SK-N-SH (cell line): ENCODE data around the gene CCSER1. TPM values are rescaled to one million over a fixed set of nuclear protein-coding genes. Genes with fewer than 3 reads are reported as not detected.

ENCODE experiments used
- CTCF ChIA-PET: fragments of 300-600, 350-600 bp; formaldehyde crosslinking; extraction: SDS; loops from one replicate; lab custom pipeline; 2021; lab: Yijun Ruan, JAX
- POLR2A ChIA-PET: fragments of 350-600 bp; sonication (Branson Sonifier 250); formaldehyde crosslinking; extraction: SDS; loops from one replicate; lab custom pipeline; 2020; ENCODE audit warnings: antibody characterized with exemption, inconsistent platforms; lab: Yijun Ruan, JAX
- DNase-seq: peaks from one replicate; pipeline ENCODE4 v3.0.0; 2012
- H2AFZ ChIP-seq: fragments of 200-600 bp; sonication (generic); 2 replicates; pipeline ENCODE4 v1.8.1; 2016; ENCODE audit warnings: antibody characterized with exemption, mild to moderate bottlenecking, low read depth
- H3F3A ChIP-seq: fragments of 200-600 bp; sonication (generic); replicated peaks from 2 replicates; pipeline ENCODE3; 2016; ENCODE audit warnings: antibody characterized with exemption, mild to moderate bottlenecking; ENCODE audit not compliant: insufficient read depth
- H3K27ac ChIP-seq, 2 experiments: fragments of 200-500 bp in 1 of 2; fragments of 200-600 bp in 1 of 2; sonication (Bioruptor generic) in 1 of 2; sonication (generic), shearing (Covaris generic) in 1 of 2; 2 replicates each; pipeline versions ENCODE4 v1.5.1 to v1.6.1; 2014 to 2016; ENCODE audit warnings: low read depth in 2 of 2, inconsistent platforms in 1 of 2, low read length in 1 of 2, mild to moderate bottlenecking in 1 of 2, mixed read lengths in 1 of 2
- H3K27me3 ChIP-seq: fragments of 200-600 bp; sonication (generic), shearing (Covaris generic); 2 replicates; pipeline ENCODE4 v1.6.1; 2016; ENCODE audit warnings: mixed run types; ENCODE audit not compliant: insufficient read depth
- H3K36me3 ChIP-seq, 2 experiments: fragments of 200-500 bp in 1 of 2; fragments of 200-600 bp in 1 of 2; sonication (Bioruptor generic) in 1 of 2; sonication (generic) in 1 of 2; replicated peaks in 1 of 2; 2 replicates each; pipeline versions ENCODE3 to v1.5.1; 2014 to 2016; ENCODE audit warnings: low read length in 1 of 2, mild to moderate bottlenecking in 1 of 2; ENCODE audit not compliant: insufficient read depth in 2 of 2, control insufficient read depth in 1 of 2
- H3K4me1 ChIP-seq, 2 experiments: fragments of 200-500 bp in 1 of 2; fragments of 200-600 bp in 1 of 2; sonication (Bioruptor generic) in 1 of 2; sonication (generic), shearing (Covaris generic) in 1 of 2; 2 replicates each; pipeline versions ENCODE4 v1.5.1 to v1.6.1; 2014 to 2016; ENCODE audit warnings: low read depth in 1 of 2, low read length in 1 of 2, mixed run types in 1 of 2; ENCODE audit not compliant: insufficient read depth in 2 of 2, control insufficient read depth in 1 of 2
- H3K4me2 ChIP-seq: fragments of 200-600 bp; sonication (generic), shearing (Covaris generic); 2 replicates; pipeline ENCODE4 v1.6.1; 2017; ENCODE audit warnings: mixed run types
- H3K4me3 ChIP-seq, 2 experiments: fragments of 200-500 bp in 1 of 2; fragments of 200-600 bp in 1 of 2; sonication (Bioruptor generic) in 1 of 2; sonication (generic), shearing (Covaris generic) in 1 of 2; 2 replicates each; pipeline versions ENCODE4 v1.5.1 to v1.8.1; 2014 to 2016; ENCODE audit warnings: low read depth in 2 of 2, inconsistent platforms in 1 of 2, low read length in 1 of 2, mild to moderate bottlenecking in 1 of 2, mixed read lengths in 1 of 2, moderate library complexity in 1 of 2
- H3K79me2 ChIP-seq: fragments of 200-600 bp; sonication (generic); 2 replicates; pipeline ENCODE4 v1.8.1; 2017; ENCODE audit warnings: mild to moderate bottlenecking; ENCODE audit not compliant: insufficient read depth
- H3K9ac ChIP-seq: fragments of 200-600 bp; sonication (generic); 2 replicates; pipeline ENCODE4 v1.6.1; 2017; ENCODE audit warnings: mixed run types
- H3K9me2 ChIP-seq: fragments of 200-600 bp; sonication (generic); 2 replicates; pipeline ENCODE4 v1.6.1; 2017; ENCODE audit warnings: mixed run types
- H3K9me3 ChIP-seq: fragments of 200-600 bp; sonication (generic); 2 replicates; pipeline ENCODE4 v1.6.1; 2017; ENCODE audit warnings: mixed run types, mild to moderate bottlenecking, moderate library complexity
- H4K20me1 ChIP-seq: fragments of 200-600 bp; sonication (generic); 2 replicates; pipeline ENCODE4 v1.6.1; 2017; ENCODE audit warnings: mild to moderate bottlenecking, mixed run types; ENCODE audit not compliant: insufficient read depth
- ELF1 ChIP-seq: IDR thresholded peaks from 2 replicates; pipeline ENCODE4 v1.4.0; 2012
- EP300 ChIP-seq, 2 experiments: IDR thresholded peaks; 2 replicates each; pipeline versions ENCODE4 v1.4.0 to v1.6.1; 2012; ENCODE audit warnings: borderline replicate concordance in 1 of 2, low read depth in 1 of 2, low read length in 1 of 2
- FOSL2 ChIP-seq: IDR thresholded peaks from 2 replicates; pipeline ENCODE4 v1.4.0; 2012; ENCODE audit warnings: low read depth, mild to moderate bottlenecking, moderate library complexity, borderline replicate concordance
- GATA2 ChIP-seq: sonication (generic); formaldehyde crosslinking; IDR thresholded peaks from 2 replicates; pipeline ENCODE4 v1.5.0; 2020; ENCODE audit warnings: mild to moderate bottlenecking, missing genetic modification reagents
- POLR2AphosphoS5 ChIP-seq: IDR thresholded peaks from 2 replicates; pipeline ENCODE4 v1.6.1; 2012; ENCODE audit warnings: low read depth, low read length
- RAD21 ChIP-seq: IDR thresholded peaks from 2 replicates; pipeline ENCODE4 v1.6.1; 2012; ENCODE audit warnings: mild to moderate bottlenecking, low read length
- RFX5 ChIP-seq: IDR thresholded peaks from 2 replicates; pipeline ENCODE4 v1.6.1; 2012; ENCODE audit warnings: mild to moderate bottlenecking, improper control_type of control experiment, low read length
- SIN3A ChIP-seq: IDR thresholded peaks from 2 replicates; pipeline ENCODE4 v1.6.1; 2012; ENCODE audit warnings: low read depth, mild to moderate bottlenecking, low read length, moderate library complexity, borderline replicate concordance
- SMC3 ChIP-seq: IDR thresholded peaks from 2 replicates; pipeline ENCODE4 v1.6.1; 2012; ENCODE audit warnings: low read depth, low read length, improper control_type of control experiment
- TCF12 ChIP-seq: IDR thresholded peaks from 2 replicates; pipeline ENCODE4 v1.4.0; 2012
- YY1 ChIP-seq: IDR thresholded peaks from 2 replicates; pipeline ENCODE4 v1.4.0; 2012; ENCODE audit warnings: low read depth, mild to moderate bottlenecking
- WGBS: methylation state at CpG from one replicate; pipeline ENCODE4 v1.1.6; 2017; ENCODE audit warnings: low lambda C conversion rate; 5-methylcytosine and 5-hydroxymethylcytosine counted together
- polyA plus RNA-seq, 3 experiments: library from polyadenylated mRNA; depleted of rRNA; stranded (reverse); fragments of >200 nt; gene quantifications; 2 replicates each; pipeline ENCODE4 v1.2.3, GENCODE V29; 2012
- TF ChIP-seq, protein P1 (sequence below): IDR thresholded peaks from 2 replicates; pipeline ENCODE4 v1.6.1; 2012; ENCODE audit warnings: mild to moderate bottlenecking, low read depth, low read length, moderate library complexity
- TF ChIP-seq, protein P2 (sequence below): fragments of 200-600 bp; sonication (generic); IDR thresholded peaks from 2 replicates; pipeline ENCODE4 v1.6.1; 2017; ENCODE audit warnings: antibody characterized with exemption, mild to moderate bottlenecking, moderate library complexity
- TF ChIP-seq, protein P3 (sequence below): IDR thresholded peaks from 2 replicates; pipeline ENCODE4 v1.4.0; 2012; ENCODE audit warnings: low read depth, borderline replicate concordance
- TF ChIP-seq, protein P4 (sequence below): IDR thresholded peaks from 2 replicates; pipeline ENCODE4 v1.4.0; 2012; ENCODE audit warnings: low read depth, borderline replicate concordance
- TF ChIP-seq, protein P5 (sequence below): fragments of 150-350 bp; IDR thresholded peaks from 2 replicates; pipeline ENCODE4 v1.6.1; 2016; ENCODE audit warnings: mild to moderate bottlenecking, low read depth, low read length

Gene CCSER1
- polyA plus RNA-seq, 1 of the 3 experiments (the other 2 are of a cell fraction), result 0.05 TPM

DNA sequence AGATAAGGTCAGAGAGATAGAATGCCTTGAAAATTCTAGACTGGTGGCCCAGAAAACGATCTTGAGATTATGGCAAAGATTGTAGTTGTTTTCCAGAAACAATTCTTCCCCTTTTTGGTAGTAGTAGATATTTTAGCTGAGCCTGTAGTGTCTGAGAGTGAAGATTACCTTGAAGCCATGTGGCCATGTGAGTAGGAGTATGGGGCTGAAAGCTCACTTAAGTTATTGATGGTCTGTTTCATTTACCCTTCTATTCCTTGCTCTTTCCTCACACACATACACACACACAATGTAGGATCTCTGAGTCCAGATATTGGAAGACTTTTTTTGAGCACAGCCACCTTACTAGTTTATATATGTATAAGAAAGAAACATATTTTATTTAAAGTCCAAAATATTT is 1234.9 kb downstream of the CCSER1 start:
- Histone ChIP-seq H3K36me3 (no peaks in the 10 kb centered on the region), H2AFZ (no peak overlapping the region), H3K9me3 (no peaks in the 10 kb centered on the region), H3K27me3 (no peaks in the 10 kb centered on the region), H3K4me1 (no peaks in the 10 kb centered on the region), H3K27ac (no peak overlapping the region), H3K4me2 (no peak overlapping the region), H3K9me2 (peaks cover 4% of the 10 kb centered on the region; the same call in 1 of the 2 replicates), H3K9ac (no peak overlapping the region), H3K4me3 (no peak overlapping the region), H3K79me2 (no peaks in the 10 kb centered on the region), H3F3A (no peaks in the 10 kb centered on the region), H4K20me1 (no peaks in the 10 kb centered on the region)
- TF ChIP-seq EP300 (IDR thresholded peaks at IDR 0.05; ENCODE audit: borderline replicate concordance in 1 of 2, low read depth in 1 of 2, low read length in 1 of 2) (no peak), RFX5 (no peak), YY1 (no peak), FOSL2 (no peak), TCF12 (no peak), POLR2AphosphoS5 (no peak)
- TF ChIP-seq, protein P1, sequence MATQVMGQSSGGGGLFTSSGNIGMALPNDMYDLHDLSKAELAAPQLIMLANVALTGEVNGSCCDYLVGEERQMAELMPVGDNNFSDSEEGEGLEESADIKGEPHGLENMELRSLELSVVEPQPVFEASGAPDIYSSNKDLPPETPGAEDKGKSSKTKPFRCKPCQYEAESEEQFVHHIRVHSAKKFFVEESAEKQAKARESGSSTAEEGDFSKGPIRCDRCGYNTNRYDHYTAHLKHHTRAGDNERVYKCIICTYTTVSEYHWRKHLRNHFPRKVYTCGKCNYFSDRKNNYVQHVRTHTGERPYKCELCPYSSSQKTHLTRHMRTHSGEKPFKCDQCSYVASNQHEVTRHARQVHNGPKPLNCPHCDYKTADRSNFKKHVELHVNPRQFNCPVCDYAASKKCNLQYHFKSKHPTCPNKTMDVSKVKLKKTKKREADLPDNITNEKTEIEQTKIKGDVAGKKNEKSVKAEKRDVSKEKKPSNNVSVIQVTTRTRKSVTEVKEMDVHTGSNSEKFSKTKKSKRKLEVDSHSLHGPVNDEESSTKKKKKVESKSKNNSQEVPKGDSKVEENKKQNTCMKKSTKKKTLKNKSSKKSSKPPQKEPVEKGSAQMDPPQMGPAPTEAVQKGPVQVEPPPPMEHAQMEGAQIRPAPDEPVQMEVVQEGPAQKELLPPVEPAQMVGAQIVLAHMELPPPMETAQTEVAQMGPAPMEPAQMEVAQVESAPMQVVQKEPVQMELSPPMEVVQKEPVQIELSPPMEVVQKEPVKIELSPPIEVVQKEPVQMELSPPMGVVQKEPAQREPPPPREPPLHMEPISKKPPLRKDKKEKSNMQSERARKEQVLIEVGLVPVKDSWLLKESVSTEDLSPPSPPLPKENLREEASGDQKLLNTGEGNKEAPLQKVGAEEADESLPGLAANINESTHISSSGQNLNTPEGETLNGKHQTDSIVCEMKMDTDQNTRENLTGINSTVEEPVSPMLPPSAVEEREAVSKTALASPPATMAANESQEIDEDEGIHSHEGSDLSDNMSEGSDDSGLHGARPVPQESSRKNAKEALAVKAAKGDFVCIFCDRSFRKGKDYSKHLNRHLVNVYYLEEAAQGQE, result no peak
- ChIA-PET POLR2A (no interaction called here), CTCF (no interaction called here)
- 23% methylated on average over 1 of the region's 1 CpG for WGBS
- no peak for DNase-seq

DNA sequence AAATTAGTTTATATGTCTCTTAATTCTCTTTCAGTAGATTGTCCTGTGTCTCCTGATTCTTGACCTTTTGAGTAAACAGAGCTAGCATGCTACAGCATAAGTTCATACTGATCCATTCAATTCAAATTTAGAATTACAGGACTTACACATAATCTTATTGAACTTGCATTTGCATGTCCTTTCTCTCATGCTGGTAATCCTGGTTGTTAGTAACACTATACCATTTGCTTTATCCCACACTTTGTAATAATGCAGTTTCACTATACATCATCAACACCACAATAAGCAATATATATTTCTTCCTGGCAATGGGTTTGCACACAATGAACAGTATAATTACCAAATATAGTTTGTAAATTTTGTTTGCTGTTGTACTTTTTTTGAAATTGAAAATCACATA is 1239.4 kb downstream of the CCSER1 start:
- Histone ChIP-seq H3K79me2 (no peaks in the 10 kb centered on the region), H3F3A (no peaks in the 10 kb centered on the region), H3K9me3 (no peaks in the 10 kb centered on the region), H3K4me3 (no peak overlapping the region), H4K20me1 (no peaks in the 10 kb centered on the region), H3K27ac (no peak overlapping the region), H3K9me2 (peaks cover 4% of the 10 kb centered on the region; the same call in 1 of the 2 replicates), H3K27me3 (no peaks in the 10 kb centered on the region), H3K4me1 (no peaks in the 10 kb centered on the region), H3K9ac (no peak overlapping the region), H3K4me2 (no peak overlapping the region), H3K36me3 (no peaks in the 10 kb centered on the region), H2AFZ (no peak overlapping the region)
- POLR2A ChIA-PET, result no interaction called here
- no peak for TF ChIP-seq RFX5
- no peak for TF ChIP-seq ELF1
- TF ChIP-seq GATA2 (CRISPR knock-in tag), result no peak
- no peak for TF ChIP-seq SMC3
- TF ChIP-seq, protein P2, sequence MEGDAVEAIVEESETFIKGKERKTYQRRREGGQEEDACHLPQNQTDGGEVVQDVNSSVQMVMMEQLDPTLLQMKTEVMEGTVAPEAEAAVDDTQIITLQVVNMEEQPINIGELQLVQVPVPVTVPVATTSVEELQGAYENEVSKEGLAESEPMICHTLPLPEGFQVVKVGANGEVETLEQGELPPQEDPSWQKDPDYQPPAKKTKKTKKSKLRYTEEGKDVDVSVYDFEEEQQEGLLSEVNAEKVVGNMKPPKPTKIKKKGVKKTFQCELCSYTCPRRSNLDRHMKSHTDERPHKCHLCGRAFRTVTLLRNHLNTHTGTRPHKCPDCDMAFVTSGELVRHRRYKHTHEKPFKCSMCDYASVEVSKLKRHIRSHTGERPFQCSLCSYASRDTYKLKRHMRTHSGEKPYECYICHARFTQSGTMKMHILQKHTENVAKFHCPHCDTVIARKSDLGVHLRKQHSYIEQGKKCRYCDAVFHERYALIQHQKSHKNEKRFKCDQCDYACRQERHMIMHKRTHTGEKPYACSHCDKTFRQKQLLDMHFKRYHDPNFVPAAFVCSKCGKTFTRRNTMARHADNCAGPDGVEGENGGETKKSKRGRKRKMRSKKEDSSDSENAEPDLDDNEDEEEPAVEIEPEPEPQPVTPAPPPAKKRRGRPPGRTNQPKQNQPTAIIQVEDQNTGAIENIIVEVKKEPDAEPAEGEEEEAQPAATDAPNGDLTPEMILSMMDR, result no peak
- TF ChIP-seq RAD21, result no peak
- TF ChIP-seq, protein P3, sequence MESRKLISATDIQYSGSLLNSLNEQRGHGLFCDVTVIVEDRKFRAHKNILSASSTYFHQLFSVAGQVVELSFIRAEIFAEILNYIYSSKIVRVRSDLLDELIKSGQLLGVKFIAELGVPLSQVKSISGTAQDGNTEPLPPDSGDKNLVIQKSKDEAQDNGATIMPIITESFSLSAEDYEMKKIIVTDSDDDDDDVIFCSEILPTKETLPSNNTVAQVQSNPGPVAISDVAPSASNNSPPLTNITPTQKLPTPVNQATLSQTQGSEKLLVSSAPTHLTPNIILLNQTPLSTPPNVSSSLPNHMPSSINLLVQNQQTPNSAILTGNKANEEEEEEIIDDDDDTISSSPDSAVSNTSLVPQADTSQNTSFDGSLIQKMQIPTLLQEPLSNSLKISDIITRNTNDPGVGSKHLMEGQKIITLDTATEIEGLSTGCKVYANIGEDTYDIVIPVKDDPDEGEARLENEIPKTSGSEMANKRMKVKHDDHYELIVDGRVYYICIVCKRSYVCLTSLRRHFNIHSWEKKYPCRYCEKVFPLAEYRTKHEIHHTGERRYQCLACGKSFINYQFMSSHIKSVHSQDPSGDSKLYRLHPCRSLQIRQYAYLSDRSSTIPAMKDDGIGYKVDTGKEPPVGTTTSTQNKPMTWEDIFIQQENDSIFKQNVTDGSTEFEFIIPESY, result no peak
- no peak for TF ChIP-seq SIN3A
- TF ChIP-seq, protein P4, sequence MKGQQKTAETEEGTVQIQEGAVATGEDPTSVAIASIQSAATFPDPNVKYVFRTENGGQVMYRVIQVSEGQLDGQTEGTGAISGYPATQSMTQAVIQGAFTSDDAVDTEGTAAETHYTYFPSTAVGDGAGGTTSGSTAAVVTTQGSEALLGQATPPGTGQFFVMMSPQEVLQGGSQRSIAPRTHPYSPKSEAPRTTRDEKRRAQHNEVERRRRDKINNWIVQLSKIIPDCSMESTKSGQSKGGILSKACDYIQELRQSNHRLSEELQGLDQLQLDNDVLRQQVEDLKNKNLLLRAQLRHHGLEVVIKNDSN, result no peak
- TF ChIP-seq, protein P5, sequence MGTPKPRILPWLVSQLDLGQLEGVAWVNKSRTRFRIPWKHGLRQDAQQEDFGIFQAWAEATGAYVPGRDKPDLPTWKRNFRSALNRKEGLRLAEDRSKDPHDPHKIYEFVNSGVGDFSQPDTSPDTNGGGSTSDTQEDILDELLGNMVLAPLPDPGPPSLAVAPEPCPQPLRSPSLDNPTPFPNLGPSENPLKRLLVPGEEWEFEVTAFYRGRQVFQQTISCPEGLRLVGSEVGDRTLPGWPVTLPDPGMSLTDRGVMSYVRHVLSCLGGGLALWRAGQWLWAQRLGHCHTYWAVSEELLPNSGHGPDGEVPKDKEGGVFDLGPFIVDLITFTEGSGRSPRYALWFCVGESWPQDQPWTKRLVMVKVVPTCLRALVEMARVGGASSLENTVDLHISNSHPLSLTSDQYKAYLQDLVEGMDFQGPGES, result no peak
- CTCF ChIA-PET, result interaction anchor here (0.7 to 0.9 kb wide), 2 partner anchors 43 to 164 kb away, joined by 3 read pairs; no protein-coding TSS in a partner anchor
- no peak for DNase-seq
